Measurements from ENCODE around the gene KRTAP10-11.

Gene KRTAP10-11

DNA sequence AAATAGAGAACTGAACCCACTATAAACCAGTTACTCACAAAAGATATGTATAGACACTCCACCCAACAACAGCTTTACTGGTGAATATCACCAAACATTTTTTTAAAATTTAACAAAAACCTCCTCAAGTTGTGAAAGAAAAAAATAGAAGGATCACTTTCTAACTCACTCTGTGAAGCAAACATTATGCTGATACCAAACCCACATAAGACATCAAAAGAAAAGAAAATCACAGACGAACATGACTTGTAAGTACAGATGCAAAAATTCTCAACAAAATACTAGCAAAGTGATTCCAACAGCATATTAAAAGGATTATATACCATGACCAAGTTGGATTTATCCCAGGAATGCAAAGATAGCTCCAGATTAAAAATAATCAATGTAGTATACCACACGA lies 45.5 kb downstream of the KRTAP10-11 start:
- no peak overlapping the region for H3K4me3 ChIP-seq (ENCODE audit: low read depth in 1 of 2, low read length in 1 of 2)
- H3K36me3 ChIP-seq = no peaks in the 10 kb centered on the region
- no peak for TF ChIP-seq CTCF (IDR thresholded peaks at IDR 0.05)
- no peaks in the 10 kb centered on the region for H3K9me3 ChIP-seq
- H3K27me3 ChIP-seq = peaks cover 50% of the 10 kb centered on the region
- no peaks in the 10 kb centered on the region for H3K4me1 ChIP-seq (ENCODE audit: control insufficient read depth in 1 of 2, insufficient read depth in 1 of 2, low read depth in 1 of 2, low read length in 1 of 2)
- H3K27ac ChIP-seq = no peak overlapping the region

- Histone ChIP-seq H3K27me3 (peaks cover 54% of the 10 kb centered on the region), H3K4me1 (ENCODE audit: control insufficient read depth in 1 of 2, insufficient read depth in 1 of 2, low read depth in 1 of 2, low read length in 1 of 2) (no peaks in the 10 kb centered on the region), H3K9me3 (no peaks in the 10 kb centered on the region), H3K27ac (no peak overlapping the region), H3K36me3 (no peaks in the 10 kb centered on the region), H3K4me3 (ENCODE audit: low read depth in 1 of 2, low read length in 1 of 2) (no peak overlapping the region)
- no peak for TF ChIP-seq CTCF (IDR thresholded peaks at IDR 0.05)
Observed at GRCh38 chr21:44692798-44693512, 46.7 kb downstream of the KRTAP10-11 start.

DNA sequence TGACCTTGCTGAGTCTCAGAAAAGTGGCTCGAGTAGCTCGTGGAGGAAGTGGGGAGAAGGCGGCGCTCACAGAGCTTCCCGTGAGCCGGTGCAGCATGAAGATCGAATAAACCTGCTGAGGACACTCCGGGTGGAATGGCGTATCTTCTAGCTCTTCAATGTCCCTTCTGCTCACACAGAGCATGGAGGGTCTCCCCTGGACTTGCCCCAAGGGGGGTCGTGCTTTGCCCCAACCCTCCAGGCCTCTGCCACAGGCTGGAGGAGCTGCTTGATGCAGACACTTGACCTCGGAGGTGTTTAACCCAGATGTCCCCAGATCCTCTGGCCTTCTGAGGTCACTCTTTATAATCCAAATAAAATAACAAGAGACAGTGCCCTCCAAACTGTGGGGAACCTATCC lies 48.6 kb downstream of the KRTAP10-11 start:
- Histone ChIP-seq H3K9me3 (no peaks in the 10 kb centered on the region), H3K4me1 (ENCODE audit: control insufficient read depth in 1 of 2, insufficient read depth in 1 of 2, low read depth in 1 of 2, low read length in 1 of 2) (no peaks in the 10 kb centered on the region), H3K27me3 (peaks cover 71% of the 10 kb centered on the region), H3K4me3 (ENCODE audit: low read depth in 1 of 2, low read length in 1 of 2) (no peak overlapping the region), H3K27ac (no peak overlapping the region), H3K36me3 (no peaks in the 10 kb centered on the region)
- TF ChIP-seq CTCF (IDR thresholded peaks at IDR 0.05) = no peak

- no peak overlapping the region for H3K27ac ChIP-seq
- TF ChIP-seq CTCF (IDR thresholded peaks at IDR 0.05) = no peak
- H3K4me1 ChIP-seq (ENCODE audit: control insufficient read depth in 1 of 2, insufficient read depth in 1 of 2, low read depth in 1 of 2, low read length in 1 of 2) = no peaks in the 10 kb centered on the region
- H3K9me3 ChIP-seq = no peaks in the 10 kb centered on the region
- H3K36me3 ChIP-seq = no peaks in the 10 kb centered on the region
- H3K4me3 ChIP-seq (ENCODE audit: low read depth in 1 of 2, low read length in 1 of 2) = no peak overlapping the region
- peaks cover 71% of the 10 kb centered on the region for H3K27me3 ChIP-seq
Observed at GRCh38 chr21:44695184-44695583, 49.0 kb downstream of the KRTAP10-11 start.

DNA sequence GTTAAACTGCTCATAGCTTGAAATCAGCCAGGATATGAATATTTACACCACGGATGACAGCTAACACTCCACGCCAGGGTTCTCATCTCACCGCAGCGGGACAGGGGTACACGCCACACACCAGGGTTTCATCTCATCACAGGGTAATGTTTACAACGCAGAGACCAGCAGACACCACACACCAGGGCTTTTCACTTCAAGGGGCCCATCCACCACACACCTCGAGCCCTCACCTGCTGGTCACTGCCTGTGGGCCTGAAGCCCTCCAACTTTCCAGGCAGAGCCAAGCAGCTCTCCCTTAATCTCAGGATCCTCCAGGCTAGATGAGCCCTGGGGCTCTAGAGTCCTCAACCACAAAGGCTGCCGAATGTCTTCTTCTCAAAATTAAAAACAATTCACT lies 49.4 kb downstream of the KRTAP10-11 start:
- Histone ChIP-seq H3K4me1 (ENCODE audit: control insufficient read depth in 1 of 2, insufficient read depth in 1 of 2, low read depth in 1 of 2, low read length in 1 of 2) (no peaks in the 10 kb centered on the region), H3K36me3 (no peaks in the 10 kb centered on the region), H3K4me3 (ENCODE audit: low read depth in 1 of 2, low read length in 1 of 2) (no peak overlapping the region), H3K9me3 (no peaks in the 10 kb centered on the region), H3K27me3 (peaks cover 71% of the 10 kb centered on the region), H3K27ac (no peak overlapping the region)
- TF ChIP-seq CTCF (IDR thresholded peaks at IDR 0.05) = no peak
